ENCODE results near the gene NAA10. TPM values are rescaled to one million over a fixed set of nuclear protein-coding genes. Genes with fewer than 3 reads are reported as not detected.

NAA10 gene
- total and polyA plus RNA-seq, 8 donors: 23.2 to 161 (median 57.3) TPM

- peak; percentile 82 to 89 for DNase-seq
- Histone ChIP-seq H3K27me3 (peaks cover 0 to 9% (median 0%) of the 10 kb centered on the region in 3 donors), H3K36me3 (peaks cover 22 to 45% (median 41%) of the 10 kb centered on the region in 4 donors), H3K4me1 (peaks cover 0 to 49% (median 12%) of the 10 kb centered on the region in 4 donors), H3K27ac (peak overlapping the region in 4 of 5 donors; percentile 41 to 79 (median 60)), H3K9me3 (no peaks in the 10 kb centered on the region), H3K4me3 (no peak overlapping the region)
- TF ChIP-seq POLR2AphosphoS5 (IDR thresholded peaks at IDR 0.05) (peak in 1 of 3 donors; percentile 33), EP300 (IDR thresholded peaks at IDR 0.05) (no peak), CTCF (IDR thresholded peaks at IDR 0.05) (peak in 5 of 7 experiments; percentile 52 to 84 (median 66))
- 33 to 55% (median 34%) methylated on average over 18 to 19 of the region's 19 CpGs for WGBS, 5 donors
- intact Hi-C loops (cut with DNase I; ENCODE audit: low total_unique reads): no loop called here
Measured at GRCh38 chrX:153947009-153947769, 12.4 kb upstream of the NAA10 start.

DNA sequence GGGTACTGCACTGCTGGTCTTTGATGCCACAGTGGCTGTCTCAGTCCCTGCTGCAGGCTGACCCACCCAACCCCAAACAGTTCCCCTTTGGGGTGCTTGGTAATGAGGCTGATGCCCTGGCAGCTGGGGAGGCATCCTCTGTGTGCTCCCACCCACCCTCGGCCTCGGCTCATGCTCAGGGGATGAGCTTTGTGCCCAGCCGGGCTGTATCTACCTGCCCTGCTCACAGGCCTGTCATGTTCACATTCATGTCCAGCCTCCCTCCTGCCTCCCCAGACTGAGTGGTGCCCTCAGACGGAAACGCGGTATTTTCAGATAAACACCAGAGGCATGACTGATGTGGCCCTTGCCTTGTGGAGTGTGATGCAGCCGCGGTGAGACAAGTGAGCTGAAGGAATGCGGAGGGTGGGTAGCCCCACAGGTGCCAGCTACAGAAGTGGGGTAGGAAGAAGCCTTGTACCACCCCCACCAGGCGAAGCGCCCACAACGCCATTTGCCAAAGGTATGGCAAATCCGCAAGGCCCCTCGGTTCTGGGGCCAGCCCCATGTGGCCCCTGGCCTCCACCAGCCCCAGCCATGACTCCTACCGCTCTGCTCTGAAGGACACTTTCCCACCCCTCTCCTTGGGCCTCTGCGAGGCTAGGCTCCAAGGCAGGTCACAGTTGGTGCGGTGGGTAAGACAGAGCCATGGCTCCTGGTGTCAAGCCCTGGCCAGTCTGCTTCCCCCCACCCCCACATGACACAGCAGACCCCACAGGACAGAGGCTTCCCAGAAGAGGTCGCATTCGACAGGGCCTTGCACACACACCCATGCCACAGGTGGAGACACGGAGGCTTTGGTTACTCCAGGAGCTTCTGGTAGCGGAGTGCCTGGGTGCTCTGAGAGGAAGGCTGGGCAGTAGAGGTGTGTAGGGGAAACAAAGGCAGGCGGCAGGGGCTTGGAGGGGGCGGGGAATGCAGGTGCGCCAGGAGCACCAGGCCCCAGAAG, 11.4 kb upstream of the NAA10 start:
- Histone ChIP-seq H3K9me3 (no peaks in the 10 kb centered on the region), H3K4me3 (no peak overlapping the region), H3K4me1 (peaks cover 0 to 49% (median 11%) of the 10 kb centered on the region in 4 donors), H3K27ac (peak overlapping the region in 2 of 5 donors; percentile 74 to 79), H3K27me3 (peaks cover 0 to 9% (median 0%) of the 10 kb centered on the region in 3 donors), H3K36me3 (peaks cover 12 to 36% (median 32%) of the 10 kb centered on the region in 4 donors)
- 74 to 90% (median 83%) methylated on average over 20 to 24 of the region's 24 CpGs for WGBS, 5 donors
- intact Hi-C loops (cut with DNase I; ENCODE audit: low total_unique reads): no loop called here
- no peak for DNase-seq
- TF ChIP-seq EP300 (IDR thresholded peaks at IDR 0.05) (no peak), CTCF (IDR thresholded peaks at IDR 0.05) (no peak), POLR2AphosphoS5 (IDR thresholded peaks at IDR 0.05) (no peak), POLR2A (IDR thresholded peaks at IDR 0.05) (no peak)

- H3K36me3 ChIP-seq: peaks cover under 1 to 21% (median 17%) of the 10 kb centered on the region in 4 donors
- peak overlapping the region; percentile 32 to 39 (median 38) for H3K4me3 ChIP-seq
- DNase-seq: no peak
- 39 to 64% (median 57%) methylated on average over 1 to 6 of the region's 6 CpGs for WGBS, 5 donors
- H3K9me3 ChIP-seq: no peaks in the 10 kb centered on the region
- peaks cover 0 to 9% (median 0%) of the 10 kb centered on the region in 3 donors for H3K27me3 ChIP-seq
- peaks cover 0 to 44% (median 8%) of the 10 kb centered on the region in 4 donors for H3K4me1 ChIP-seq
- intact Hi-C loops (cut with DNase I; ENCODE audit: low total_unique reads): no loop called here
- peak overlapping the region in 3 of 5 donors; percentile 27 to 76 (median 49) for H3K27ac ChIP-seq
- TF ChIP-seq POLR2AphosphoS5 (IDR thresholded peaks at IDR 0.05) (no peak), EP300 (IDR thresholded peaks at IDR 0.05) (no peak), POLR2A (IDR thresholded peaks at IDR 0.05) (no peak), CTCF (IDR thresholded peaks at IDR 0.05) (no peak)
Measured at GRCh38 chrX:153944800-153945150, 9.9 kb upstream of the NAA10 start.
